Urinary bladder (tissue), 4 donors: Measurements from ENCODE around the gene CFAP97D2. TPM values are rescaled to one million over a fixed set of nuclear protein-coding genes. Genes with fewer than 3 reads are reported as not detected.
"Not testable (repeated sequence)": the region's sequence is repeated elsewhere in the genome, so short reads cannot be mapped to it uniquely, and the experiment has no call there.

Source experiments
- DNase-seq: peaks from one replicate; pipeline ENCODE4 v3.0.0-alpha.2; 2015; ENCODE audit errors: extremely low spot score
- H3K27ac ChIP-seq: one replicate; pipeline ENCODE4 v1.5.1; 2013; ENCODE audit warnings: low read depth, mild to moderate bottlenecking, moderate library complexity
- H3K36me3 ChIP-seq: one replicate; pipeline ENCODE4 v1.6.1; 2013; ENCODE audit warnings: mild to moderate bottlenecking, moderate library complexity; ENCODE audit not compliant: insufficient read depth
- H3K4me1 ChIP-seq: one replicate; pipeline ENCODE4 v1.6.1; 2013; ENCODE audit warnings: mild to moderate bottlenecking, moderate library complexity; ENCODE audit not compliant: insufficient read depth
- H3K4me3 ChIP-seq: one replicate; pipeline ENCODE4 v1.5.1; 2013; ENCODE audit warnings: low read depth, low read length
- WGBS: extraction: QIAGEN DNeasy Blood & Tissue Kit; methylation state at CpG from one replicate; pipeline ENCODE4 v1.1.7; 2013; 5-methylcytosine and 5-hydroxymethylcytosine counted together
- polyA plus RNA-seq: library from polyadenylated mRNA; stranded (reverse); fragments of 200-250 nt; gene quantifications from one replicate; pipeline ENCODE4 v1.2.3, GENCODE V29; 2013
- total RNA-seq: library from RNA; depleted of rRNA; stranded (reverse); fragments of >200 nt; gene quantifications from one replicate; pipeline ENCODE4 v1.2.3, GENCODE V29; 2014
- donor health status: healthy with polysubstance abuse.
- donor health status: healthy.

Gene CFAP97D2
- total and polyA plus RNA-seq, 2 donors: not detected

- no peak overlapping the region for H3K4me3 ChIP-seq
- peaks cover 12% of the 10 kb centered on the region for H3K36me3 ChIP-seq
- H3K4me1 ChIP-seq: no peaks in the 10 kb centered on the region
- H3K27ac ChIP-seq: no peak overlapping the region
- WGBS: 85% methylated on average over 1 of the region's 1 CpG
- DNase-seq: no peak
These were observed 77.5 kb downstream of the CFAP97D2 start for GRCh38 chr13:114256547-114256946.

- 91% methylated on average over 4 of the region's 4 CpGs for WGBS
- H3K36me3 ChIP-seq: peaks cover 12% of the 10 kb centered on the region
- H3K4me1 ChIP-seq: no peaks in the 10 kb centered on the region
These were observed 78.0 kb downstream of the CFAP97D2 start for GRCh38 chr13:114257014-114257413.

GRCh38 chr13:114258589-114258988, 79.5 kb downstream of the CFAP97D2 start:
- DNase-seq: no peak
- H3K27ac ChIP-seq: no peak overlapping the region
- H3K4me3 ChIP-seq: no peak overlapping the region
- H3K4me1 ChIP-seq: no peaks in the 10 kb centered on the region
- 93% methylated on average over 8 of the region's 8 CpGs for WGBS
- H3K36me3 ChIP-seq: peaks cover 10% of the 10 kb centered on the region

More at GRCh38 chr13:114257014-114257413, 78.0 kb downstream of the CFAP97D2 start:
- no peak for DNase-seq
- H3K27ac ChIP-seq: no peak overlapping the region
- no peak overlapping the region for H3K4me3 ChIP-seq

GRCh38 chr13:114259374-114259773, 80.3 kb downstream of the CFAP97D2 start:
- Histone ChIP-seq H3K4me3 (no peak overlapping the region), H3K36me3 (peaks cover 10% of the 10 kb centered on the region), H3K4me1 (no peaks in the 10 kb centered on the region), H3K27ac (no peak overlapping the region)
- DNase-seq: no peak
- 85% methylated on average over 7 of the region's 7 CpGs for WGBS

GRCh38 chr13:114259974-114260373, 80.9 kb downstream of the CFAP97D2 start:
- no peak overlapping the region for H3K27ac ChIP-seq
- 73% methylated on average over 4 of the region's 4 CpGs for WGBS
- no peak for DNase-seq
- no peak overlapping the region for H3K4me3 ChIP-seq
- peaks cover 12% of the 10 kb centered on the region for H3K36me3 ChIP-seq
- no peaks in the 10 kb centered on the region for H3K4me1 ChIP-seq

- H3K4me3 ChIP-seq: no peak overlapping the region
- WGBS: 85% methylated on average over 3 of the region's 3 CpGs
- DNase-seq: no peak
- H3K36me3 ChIP-seq: peaks cover 13% of the 10 kb centered on the region
- no peaks in the 10 kb centered on the region for H3K4me1 ChIP-seq
- H3K27ac ChIP-seq: no peak overlapping the region
These were observed 81.8 kb downstream of the CFAP97D2 start for GRCh38 chr13:114260814-114261213.

- no peak overlapping the region for H3K4me3 ChIP-seq
- WGBS: 64% methylated on average over 3 of the region's 3 CpGs
- DNase-seq: no peak
- H3K4me1 ChIP-seq: no peaks in the 10 kb centered on the region
- H3K36me3 ChIP-seq: peaks cover 10% of the 10 kb centered on the region
- H3K27ac ChIP-seq: no peak overlapping the region
These were observed 82.4 kb downstream of the CFAP97D2 start for GRCh38 chr13:114261328-114261965.

- Histone ChIP-seq H3K36me3 (peaks cover 7% of the 10 kb centered on the region), H3K4me3 (no peak overlapping the region), H3K4me1 (no peaks in the 10 kb centered on the region), H3K27ac (no peak overlapping the region)
- 93% methylated on average over 5 of the region's 5 CpGs for WGBS
- no peak for DNase-seq
These were observed 84.5 kb downstream of the CFAP97D2 start for GRCh38 chr13:114263578-114263977.

GRCh38 chr13:114264313-114264712, 85.3 kb downstream of the CFAP97D2 start:
- WGBS: 97% methylated on average over 13 of the region's 13 CpGs
- not testable (repeated sequence) for DNase-seq, H3K36me3 ChIP-seq, H3K27ac ChIP-seq, H3K4me1 ChIP-seq, H3K4me3 ChIP-seq

GRCh38 chr13:114264886-114265611, 86.0 kb downstream of the CFAP97D2 start:
- no peak overlapping the region for H3K27ac ChIP-seq
- DNase-seq: no peak
- H3K36me3 ChIP-seq: peaks cover 5% of the 10 kb centered on the region
- 91% methylated on average over 8 of the region's 8 CpGs for WGBS
- H3K4me1 ChIP-seq: no peaks in the 10 kb centered on the region
- no peak overlapping the region for H3K4me3 ChIP-seq

- H3K36me3 ChIP-seq: peaks cover 5% of the 10 kb centered on the region
- H3K4me3 ChIP-seq: no peak overlapping the region
- H3K4me1 ChIP-seq: no peaks in the 10 kb centered on the region
- 94% methylated on average over 5 of the region's 5 CpGs for WGBS
- H3K27ac ChIP-seq: no peak overlapping the region
- DNase-seq: no peak
These were observed 87.2 kb downstream of the CFAP97D2 start for GRCh38 chr13:114266241-114266640.

- Histone ChIP-seq H3K36me3 (peaks cover 5% of the 10 kb centered on the region), H3K27ac (no peak overlapping the region), H3K4me1 (no peaks in the 10 kb centered on the region), H3K4me3 (no peak overlapping the region)
- DNase-seq: no peak
- 94% methylated on average over 6 of the region's 6 CpGs for WGBS
These were observed 89.6 kb downstream of the CFAP97D2 start for GRCh38 chr13:114268344-114269280.

- Histone ChIP-seq H3K27ac (no peak overlapping the region), H3K4me1 (no peaks in the 10 kb centered on the region), H3K36me3 (peaks cover 5% of the 10 kb centered on the region), H3K4me3 (no peak overlapping the region)
- WGBS: 88% methylated on average over 4 of the region's 4 CpGs
- no peak for DNase-seq
These were observed 90.3 kb downstream of the CFAP97D2 start for GRCh38 chr13:114269281-114269770.
